ENCODE measurements around the gene COL13A1. TPM values are rescaled to one million over a fixed set of nuclear protein-coding genes. Genes with fewer than 3 reads are reported as not detected.
A peak's percentile ranks its signal among the peaks of the same experiment; 100 is the strongest.

The COL13A1 gene
- total and polyA plus RNA-seq, 5 experiments from 2014 or later: not detected

DNA sequence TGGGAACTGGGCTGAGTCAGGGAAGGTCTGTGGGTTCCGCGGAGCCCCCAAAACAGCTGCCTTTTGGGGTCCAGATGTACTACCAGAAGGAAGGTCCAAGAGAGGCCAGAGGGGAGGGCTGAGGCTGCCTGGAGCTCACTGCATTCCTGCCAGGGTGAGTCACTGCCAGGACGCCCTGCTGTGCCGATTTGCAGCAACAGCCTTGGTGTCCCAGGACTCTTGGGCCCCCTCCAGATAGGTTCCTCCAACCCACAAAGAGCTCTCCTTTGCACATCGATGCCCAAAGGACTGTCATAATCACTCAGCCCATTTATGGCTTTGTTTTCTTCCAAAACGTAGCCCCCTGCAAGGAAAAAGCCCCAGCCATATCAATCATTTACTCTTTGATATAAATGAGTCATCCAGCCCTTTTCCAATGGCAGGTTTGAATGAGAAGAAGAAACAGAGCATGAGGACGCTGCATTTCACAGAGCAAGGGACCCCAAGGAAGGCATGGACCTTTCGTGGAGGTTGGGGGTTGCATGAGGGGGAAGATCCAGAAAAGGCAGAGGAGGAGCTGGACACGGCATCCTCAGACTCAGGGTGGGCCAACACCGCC lies 32.2 kb upstream of the COL13A1 start:
- H3K4me1 Mint-ChIP-seq: peaks cover 0 to 4% (median 0%) of the 10 kb centered on the region in 4 donors
- POLR2A ChIA-PET: no interaction called here
- H3K27me3 Mint-ChIP-seq: peaks cover 2 to 12% (median 6%) of the 10 kb centered on the region in 5 donors
- H3K27ac Mint-ChIP-seq: no peak overlapping the region
- no peaks in the 10 kb centered on the region for H3K36me3 Mint-ChIP-seq
- DNase-seq: no peak
- H3K9me3 Mint-ChIP-seq: peaks cover 0 to 4% (median 0%) of the 10 kb centered on the region in 9 donors
- ATAC-seq: no peak
- H3K4me3 Mint-ChIP-seq: no peak overlapping the region

GRCh38 chr10:69772933-69773704 lies 28.6 kb upstream of the COL13A1 start:
- peaks cover 4 to 14% (median 8%) of the 10 kb centered on the region in 5 donors for H3K27me3 Mint-ChIP-seq
- H3K4me3 Mint-ChIP-seq: no peak overlapping the region
- no peak for DNase-seq
- H3K9me3 Mint-ChIP-seq: peaks cover 0 to 4% (median 0%) of the 10 kb centered on the region in 9 donors
- ATAC-seq: no peak
- H3K27ac Mint-ChIP-seq: no peak overlapping the region
- H3K4me1 Mint-ChIP-seq: peaks cover 0 to 4% (median 0%) of the 10 kb centered on the region in 4 donors
- H3K36me3 Mint-ChIP-seq: no peaks in the 10 kb centered on the region
- POLR2A ChIA-PET: no interaction called here

DNA sequence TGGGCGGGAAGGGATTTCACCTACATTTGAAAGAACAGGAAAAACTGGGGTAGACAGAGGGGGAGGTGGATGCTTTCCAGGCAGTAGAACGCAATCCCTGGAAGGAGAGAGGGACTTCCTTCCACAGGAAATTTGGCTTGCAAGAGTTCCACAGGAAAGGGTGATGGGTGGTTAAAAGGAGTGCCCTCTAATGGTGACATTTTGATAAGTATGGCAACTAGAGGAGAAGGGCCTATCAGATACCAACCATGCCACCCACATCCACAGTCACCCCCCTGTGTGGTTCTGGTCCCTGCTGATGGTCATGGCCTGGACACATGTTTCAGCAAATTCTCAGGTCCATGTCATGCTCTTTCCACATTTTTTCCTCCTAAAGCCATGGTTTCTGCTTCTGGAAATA lies 27.1 kb upstream of the COL13A1 start:
- Mint-ChIP-seq H3K9me3 (peaks cover 0 to 4% (median 0%) of the 10 kb centered on the region in 9 donors), H3K27me3 (peaks cover 0 to 10% (median 3%) of the 10 kb centered on the region in 5 donors), H3K27ac (peak overlapping the region in 1 of 10 donors; percentile 12), H3K4me1 (peaks cover 0 to 4% (median 0%) of the 10 kb centered on the region in 4 donors), H3K4me3 (no peak overlapping the region), H3K36me3 (no peaks in the 10 kb centered on the region)
- POLR2A ChIA-PET: no interaction called here
- DNase-seq: no peak
- no peak for ATAC-seq

GRCh38 chr10:69780077-69780476 lies 21.6 kb upstream of the COL13A1 start:
- H3K4me3 Mint-ChIP-seq: no peak overlapping the region
- H3K9me3 Mint-ChIP-seq: no peaks in the 10 kb centered on the region
- POLR2A ChIA-PET: no interaction called here
- H3K27ac Mint-ChIP-seq: no peak overlapping the region
- DNase-seq (no peak), ATAC-seq (no peak)
- H3K4me1 Mint-ChIP-seq: no peaks in the 10 kb centered on the region
- H3K36me3 Mint-ChIP-seq: no peaks in the 10 kb centered on the region
- H3K27me3 Mint-ChIP-seq: peaks cover 0 to 8% (median 3%) of the 10 kb centered on the region in 5 donors

DNA sequence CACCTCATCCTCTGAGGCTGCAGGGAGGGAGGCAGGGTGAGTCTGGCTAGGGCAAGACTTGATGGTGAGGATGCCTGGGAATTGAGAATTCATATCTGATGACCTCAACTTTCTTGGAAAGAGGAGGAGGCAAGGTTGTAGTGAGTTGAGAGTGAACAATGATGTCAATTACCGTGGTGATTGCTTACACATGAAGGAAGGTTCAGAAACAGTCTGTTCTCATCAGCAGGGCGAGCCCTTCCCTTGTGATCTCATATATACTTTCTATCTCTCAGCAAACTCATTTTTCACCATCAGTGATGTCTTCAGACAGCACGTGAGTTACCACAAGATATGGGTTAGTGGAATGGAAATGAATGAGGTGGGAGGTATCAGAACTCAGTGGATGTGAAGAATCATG lies 20.1 kb upstream of the COL13A1 start:
- H3K4me3 Mint-ChIP-seq: no peak overlapping the region
- ATAC-seq: no peak
- no peaks in the 10 kb centered on the region for H3K4me1 Mint-ChIP-seq
- POLR2A ChIA-PET: no interaction called here
- H3K9me3 Mint-ChIP-seq: no peaks in the 10 kb centered on the region
- no peak overlapping the region for H3K27ac Mint-ChIP-seq
- no peaks in the 10 kb centered on the region for H3K36me3 Mint-ChIP-seq
- no peak for DNase-seq
- H3K27me3 Mint-ChIP-seq: peaks cover 0 to 6% (median 3%) of the 10 kb centered on the region in 5 donors

DNA sequence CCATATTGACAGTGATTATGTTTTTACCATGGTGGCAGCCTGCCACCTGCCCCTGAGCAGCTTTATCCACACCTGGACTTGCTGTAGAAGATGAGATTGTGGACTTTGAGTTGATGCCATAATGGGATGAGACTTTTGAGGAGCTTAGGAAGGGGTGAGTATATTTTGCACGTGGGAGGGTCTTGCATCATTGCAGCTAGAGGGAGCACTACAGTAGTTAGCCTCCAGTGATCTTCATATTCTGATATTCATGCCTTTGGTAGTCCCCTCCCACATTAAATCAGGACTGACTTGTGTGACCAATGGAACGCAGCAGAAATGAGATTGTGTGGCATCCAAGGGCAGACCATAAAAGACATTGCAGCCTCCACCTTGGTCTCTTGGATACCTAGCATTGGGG lies 18.2 kb upstream of the COL13A1 start:
- Mint-ChIP-seq H3K4me3 (no peak overlapping the region), H3K36me3 (no peaks in the 10 kb centered on the region), H3K27me3 (peaks cover 0 to 6% (median 3%) of the 10 kb centered on the region in 5 donors), H3K9me3 (no peaks in the 10 kb centered on the region), H3K27ac (no peak overlapping the region), H3K4me1 (no peaks in the 10 kb centered on the region)
- ATAC-seq: no peak
- DNase-seq: no peak
- POLR2A ChIA-PET: no interaction called here

GRCh38 chr10:69786791-69787190 lies 14.9 kb upstream of the COL13A1 start:
- DNase-seq: no peak
- Mint-ChIP-seq H3K4me3 (no peak overlapping the region), H3K4me1 (no peaks in the 10 kb centered on the region), H3K27me3 (peaks cover 0 to 11% (median 4%) of the 10 kb centered on the region in 5 donors), H3K27ac (no peak overlapping the region), H3K36me3 (no peaks in the 10 kb centered on the region), H3K9me3 (peaks cover 0 to 1% (median 0%) of the 10 kb centered on the region in 9 donors)
- no peak for ATAC-seq
- POLR2A ChIA-PET: no interaction called here

DNA sequence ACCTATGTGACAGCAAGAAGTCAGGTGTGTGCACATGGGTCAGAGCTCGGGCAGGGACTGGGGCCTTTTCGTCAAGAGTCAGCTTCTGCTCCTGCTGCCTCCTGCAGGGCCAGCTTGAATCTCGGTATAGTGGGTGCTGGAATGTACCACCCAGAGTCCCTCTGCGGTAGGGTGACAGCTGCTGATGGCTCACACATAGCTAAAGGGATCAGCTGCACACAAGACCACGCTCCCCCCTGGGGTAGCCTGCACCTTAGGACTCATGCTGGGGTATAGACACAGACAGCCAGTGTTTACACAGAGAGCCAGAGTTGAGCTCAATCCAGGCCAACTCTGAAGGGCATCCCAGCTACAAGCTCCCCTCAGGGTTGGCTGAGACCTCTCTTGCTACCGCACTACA lies 14.0 kb upstream of the COL13A1 start:
- DNase-seq (no peak), ATAC-seq (no peak)
- Mint-ChIP-seq H3K9me3 (peaks cover 0 to 4% (median 0%) of the 10 kb centered on the region in 9 donors), H3K4me3 (no peak overlapping the region), H3K4me1 (no peaks in the 10 kb centered on the region), H3K36me3 (no peaks in the 10 kb centered on the region), H3K27me3 (peaks cover 3 to 14% (median 4%) of the 10 kb centered on the region in 5 donors), H3K27ac (peak overlapping the region in 1 of 10 donors; percentile 1)
- POLR2A ChIA-PET: no interaction called here

DNA sequence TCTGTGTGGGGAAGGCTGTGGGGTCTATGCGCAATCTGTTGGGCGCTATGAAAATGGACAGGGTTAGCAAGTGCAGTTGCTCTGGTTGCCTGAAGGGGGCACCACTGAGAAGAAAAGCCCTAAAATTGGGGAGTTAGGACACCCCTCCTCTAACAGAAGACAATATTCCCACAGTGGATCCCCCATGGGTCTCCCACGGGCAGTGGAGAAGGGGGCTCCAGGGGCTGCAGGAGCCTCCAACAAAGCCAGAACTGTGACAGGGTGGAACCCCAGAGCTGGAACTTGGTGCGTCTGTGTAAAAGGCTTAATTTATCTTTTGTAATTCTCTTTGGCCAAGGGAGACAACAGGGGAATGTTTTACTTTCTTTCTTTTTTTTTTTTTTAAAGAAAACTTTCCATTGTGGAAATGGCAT lies 12.5 kb upstream of the COL13A1 start:
- POLR2A ChIA-PET: no interaction called here

GRCh38 chr10:69791812-69792211 lies 9.9 kb upstream of the COL13A1 start:
- H3K4me3 Mint-ChIP-seq: no peak overlapping the region
- peaks cover 0 to 15% (median 4%) of the 10 kb centered on the region in 9 donors for H3K9me3 Mint-ChIP-seq
- POLR2A ChIA-PET: no interaction called here
- H3K4me1 Mint-ChIP-seq: peaks cover 0 to 2% (median 0%) of the 10 kb centered on the region in 4 donors
- no peak for DNase-seq
- H3K27me3 Mint-ChIP-seq: peaks cover 2 to 22% (median 6%) of the 10 kb centered on the region in 5 donors
- ATAC-seq: no peak
- H3K27ac Mint-ChIP-seq: no peak overlapping the region
- peaks cover 0 to 4% (median 0%) of the 10 kb centered on the region in 3 donors for H3K36me3 Mint-ChIP-seq

More for the DNA sequence above, 12.5 kb upstream of the COL13A1 start:
- DNase-seq: no peak
- ATAC-seq: no peak
- Mint-ChIP-seq H3K36me3 (no peaks in the 10 kb centered on the region), H3K4me1 (no peaks in the 10 kb centered on the region), H3K4me3 (no peak overlapping the region), H3K9me3 (peaks cover 0 to 4% (median 0%) of the 10 kb centered on the region in 9 donors), H3K27ac (no peak overlapping the region), H3K27me3 (peaks cover 4 to 21% (median 7%) of the 10 kb centered on the region in 5 donors)

DNA sequence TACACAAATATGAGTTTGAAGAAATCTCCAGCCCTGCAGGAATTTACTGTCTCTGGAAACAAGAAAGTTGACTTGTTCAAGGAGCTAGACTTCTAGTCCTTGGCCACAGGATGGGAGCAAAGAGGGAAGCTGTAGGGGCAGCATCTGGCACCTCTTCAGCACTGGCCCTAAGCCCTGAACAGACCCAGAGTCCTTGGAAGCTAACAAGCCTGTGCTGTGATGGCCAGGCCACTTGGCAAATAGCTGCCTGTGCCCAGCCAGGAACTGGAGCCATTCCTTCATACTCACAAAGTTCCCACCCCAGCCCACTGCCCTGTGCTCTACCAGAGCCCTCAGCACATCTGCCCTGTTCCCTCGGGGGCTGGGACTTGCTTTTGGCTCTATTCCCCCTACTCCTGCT lies 9.4 kb upstream of the COL13A1 start:
- ATAC-seq: no peak
- Mint-ChIP-seq H3K4me1 (peaks cover 0 to 2% (median 0%) of the 10 kb centered on the region in 4 donors), H3K27me3 (peaks cover 4 to 27% (median 10%) of the 10 kb centered on the region in 5 donors), H3K36me3 (peaks cover 0 to 4% (median 0%) of the 10 kb centered on the region in 3 donors), H3K27ac (peak overlapping the region in 1 of 10 donors; percentile 36), H3K4me3 (no peak overlapping the region), H3K9me3 (peaks cover 0 to 15% (median 4%) of the 10 kb centered on the region in 9 donors)
- POLR2A ChIA-PET: no interaction called here
- no peak for DNase-seq

GRCh38 chr10:69794673-69795072 lies 7.0 kb upstream of the COL13A1 start:
- Mint-ChIP-seq H3K36me3 (peaks cover 0 to 4% (median 0%) of the 10 kb centered on the region in 3 donors), H3K27me3 (peaks cover 4 to 47% (median 18%) of the 10 kb centered on the region in 5 donors), H3K9me3 (peaks cover 0 to 15% (median 4%) of the 10 kb centered on the region in 9 donors), H3K4me3 (no peak overlapping the region), H3K4me1 (peaks cover 0 to 2% (median under 1%) of the 10 kb centered on the region in 4 donors), H3K27ac (no peak overlapping the region)
- DNase-seq: no peak
- ATAC-seq: no peak
- POLR2A ChIA-PET: no interaction called here

DNA sequence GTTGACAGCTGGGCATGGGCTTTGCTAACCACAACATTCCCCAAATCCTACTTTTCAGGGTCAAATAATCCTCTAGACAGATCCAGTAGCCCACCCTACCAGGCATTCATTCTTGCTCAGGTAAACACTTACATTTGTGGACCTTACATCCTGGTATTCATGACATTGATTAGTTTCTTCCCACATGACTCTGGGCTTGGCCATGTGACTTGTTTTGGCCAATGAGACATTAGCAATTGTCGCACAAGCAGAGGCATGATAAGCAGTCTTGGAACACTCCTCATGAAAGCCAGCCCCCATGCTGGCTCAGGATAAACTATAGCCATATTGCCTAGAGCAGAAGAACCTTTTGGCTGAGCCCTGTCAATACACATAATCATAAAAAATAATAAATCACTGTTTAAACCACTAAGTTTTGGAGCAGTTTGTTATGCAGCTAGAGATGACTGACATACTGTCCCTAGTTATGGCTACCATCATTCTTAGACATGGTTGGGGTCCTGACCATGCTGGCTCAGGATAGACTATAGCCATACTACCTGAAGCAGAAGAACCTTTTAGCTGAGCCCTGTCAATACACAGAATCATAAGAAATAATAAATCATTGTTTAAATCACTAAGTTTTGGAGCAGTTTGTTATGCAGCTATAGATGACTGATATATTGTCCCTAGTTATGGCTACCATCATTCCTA lies 6.3 kb upstream of the COL13A1 start:
- H3K4me1 Mint-ChIP-seq: peaks cover 0 to 2% (median 1%) of the 10 kb centered on the region in 4 donors
- ATAC-seq (no peak), DNase-seq (no peak)
- no peak overlapping the region for H3K4me3 Mint-ChIP-seq
- H3K36me3 Mint-ChIP-seq: peaks cover 0 to 4% (median 0%) of the 10 kb centered on the region in 3 donors
- POLR2A ChIA-PET: no interaction called here
- no peak overlapping the region for H3K27ac Mint-ChIP-seq
- H3K27me3 Mint-ChIP-seq: peaks cover 5 to 53% (median 21%) of the 10 kb centered on the region in 5 donors
- H3K9me3 Mint-ChIP-seq: peaks cover 0 to 15% (median 4%) of the 10 kb centered on the region in 9 donors
